Smooth muscle cell (in vitro differentiated cells): ENCODE measurements around the gene TGFB1. TPM values are rescaled to one million over a fixed set of nuclear protein-coding genes. Genes with fewer than 3 reads are reported as not detected.

Experiments used
- DNase-seq: peaks from one replicate; lab custom pipeline; 2025; ENCODE audit not compliant: unreplicated experiment; lab: John Stamatoyannopoulos, UW
- H2AFZ ChIP-seq: fragments of 200-600 bp; sonication (generic); 2 replicates; pipeline ENCODE4 v1.6.0; 2016; ENCODE audit warnings: antibody characterized with exemption, low read depth, mild to moderate bottlenecking
- H3F3A ChIP-seq: fragments of 200-600 bp; sonication (generic); 2 replicates; pipeline ENCODE4 v1.6.0; 2017; ENCODE audit warnings: antibody characterized with exemption, low read depth
- H3K27ac ChIP-seq: fragments of 200-600 bp; sonication (generic); 2 replicates; pipeline ENCODE4 v1.5.1; 2016; ENCODE audit warnings: low read depth, mild to moderate bottlenecking
- H3K27me3 ChIP-seq: fragments of 200-600 bp; sonication (generic); 2 replicates; pipeline ENCODE4 v1.6.1; 2016; ENCODE audit warnings: low read depth, mild to moderate bottlenecking
- H3K36me3 ChIP-seq: fragments of 200-600 bp; sonication (generic); 2 replicates; pipeline ENCODE4 v1.5.1; 2016; ENCODE audit warnings: low read depth
- H3K4me1 ChIP-seq: fragments of 200-600 bp; sonication (generic); 2 replicates; pipeline ENCODE4 v1.5.1; 2016; ENCODE audit warnings: low read depth
- H3K4me2 ChIP-seq: fragments of 200-600 bp; sonication (generic); 2 replicates; pipeline ENCODE4 v1.6.0; 2016; ENCODE audit warnings: mild to moderate bottlenecking
- H3K4me3 ChIP-seq: fragments of 200-600 bp; sonication (generic); 2 replicates; pipeline ENCODE4 v1.5.1; 2016; ENCODE audit warnings: mild to moderate bottlenecking
- H3K79me2 ChIP-seq: fragments of 200-600 bp; sonication (generic); 2 replicates; pipeline ENCODE4 v1.6.0; 2016; ENCODE audit warnings: low read depth, mild to moderate bottlenecking
- H3K9ac ChIP-seq: fragments of 200-600 bp; sonication (generic); 2 replicates; pipeline ENCODE4 v1.6.0; 2016; ENCODE audit warnings: low read depth
- H3K9me3 ChIP-seq: fragments of 200-600 bp; sonication (generic); replicated peaks from 2 replicates; pipeline ENCODE4 v1.5.1; 2016; ENCODE audit warnings: low read depth
- H4K20me1 ChIP-seq: fragments of 200-600 bp; sonication (generic); 2 replicates; pipeline ENCODE4 v1.6.0; 2016; ENCODE audit warnings: low read depth
- WGBS: methylation state at CpG from one replicate; pipeline ENCODE4 v1.1.7; 2016; ENCODE audit warnings: low lambda C conversion rate; 5-methylcytosine and 5-hydroxymethylcytosine counted together
- polyA plus RNA-seq: library from polyadenylated mRNA; unstranded; fragments of >200 nt; fragmentation: Nextera tagmentation; extraction: Ambion mirVana; gene quantifications from 2 replicates; pipeline ENCODE4 v1.2.1, GENCODE V29; 2016
- total RNA-seq: library from RNA; depleted of rRNA; stranded (reverse); fragments of >200 nt; gene quantifications from 2 replicates; pipeline ENCODE4 v1.2.3, GENCODE V29; 2014
- TF ChIP-seq, protein P1 (sequence below): fragments of 200-600 bp; sonication (generic); IDR thresholded peaks from 2 replicates; pipeline ENCODE4 v1.5.1; 2017; ENCODE audit warnings: borderline replicate concordance, mild to moderate bottlenecking, antibody characterized with exemption; ENCODE audit not compliant: insufficient read depth, poor library complexity, severe bottlenecking

The TGFB1 gene
- total and polyA plus RNA-seq, 2 experiments from 2014 or later, result 51.7 to 199 TPM

DNA sequence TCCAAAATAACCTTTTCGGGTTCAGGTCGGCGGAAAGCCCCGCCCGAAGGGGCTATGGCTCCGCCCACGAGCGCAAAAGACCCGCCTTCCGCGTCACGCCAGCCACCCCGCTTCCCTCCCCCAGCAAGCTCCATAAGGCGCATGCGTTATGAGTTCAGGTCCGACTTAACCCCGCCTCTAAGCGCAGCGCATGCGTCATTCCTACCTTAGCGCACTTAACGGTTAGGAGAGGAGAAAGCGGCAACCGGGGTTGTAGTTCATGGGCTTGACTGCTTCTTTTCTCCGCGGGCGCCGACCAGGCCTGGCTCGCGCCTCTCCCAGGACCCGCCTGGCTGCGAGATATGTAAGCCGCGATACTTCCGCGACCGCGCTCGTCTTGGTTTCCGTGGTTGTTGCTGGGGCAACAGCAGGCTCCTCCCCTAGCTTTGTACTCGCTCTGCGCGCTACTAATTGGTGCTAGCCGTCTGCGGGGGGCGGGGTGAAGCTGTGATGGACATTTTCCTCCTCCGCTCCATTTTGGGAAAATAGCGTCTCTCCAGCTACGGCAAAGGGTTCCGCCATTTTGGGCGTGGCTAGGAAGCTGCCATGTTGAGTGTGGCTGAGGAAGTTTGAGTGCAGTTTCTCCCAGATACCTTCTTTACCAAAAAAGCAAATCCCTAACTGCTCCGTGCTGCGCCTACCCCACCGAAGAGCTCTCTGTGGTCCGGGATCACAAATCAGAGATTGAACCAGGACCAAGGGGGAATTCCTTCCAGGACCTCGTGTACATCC lies 10.2 kb upstream of the TGFB1 start, which contains the start of gene B9D2:
Gene B9D2 (minus strand): TSS at position 397 of the 771 bp plus-strand sequence. CDS start 630 bp downstream, outside the sequence.
- H3K36me3 ChIP-seq, result no peaks in the 10 kb centered on the region
- H3K4me2 ChIP-seq, result peak within 1 kb of the TSS; percentile 79
- H3K9ac ChIP-seq, result peak within 1 kb of the TSS; percentile 99
- DNase-seq, result peak; percentile 99
- no peaks in the 10 kb centered on the region for H4K20me1 ChIP-seq
- H3K79me2 ChIP-seq, result peaks cover 33% of the 10 kb centered on the region
- H3K4me3 ChIP-seq, result peak within 1 kb of the TSS; percentile 78
- peak within 1 kb of the TSS; percentile 82 for H2AFZ ChIP-seq
- H3K27me3 ChIP-seq, result no peaks in the 10 kb centered on the region
- peaks cover 3% of the 10 kb centered on the region for H3F3A ChIP-seq
- H3K9me3 ChIP-seq, result no peaks in the 10 kb centered on the region
- peak within 1 kb of the TSS; percentile 100 for H3K27ac ChIP-seq
- H3K4me1 ChIP-seq, result peaks cover 5% of the 10 kb centered on the region
- WGBS, result 2% methylated on average over 56 of the region's 56 CpGs
- TF ChIP-seq, protein P1, sequence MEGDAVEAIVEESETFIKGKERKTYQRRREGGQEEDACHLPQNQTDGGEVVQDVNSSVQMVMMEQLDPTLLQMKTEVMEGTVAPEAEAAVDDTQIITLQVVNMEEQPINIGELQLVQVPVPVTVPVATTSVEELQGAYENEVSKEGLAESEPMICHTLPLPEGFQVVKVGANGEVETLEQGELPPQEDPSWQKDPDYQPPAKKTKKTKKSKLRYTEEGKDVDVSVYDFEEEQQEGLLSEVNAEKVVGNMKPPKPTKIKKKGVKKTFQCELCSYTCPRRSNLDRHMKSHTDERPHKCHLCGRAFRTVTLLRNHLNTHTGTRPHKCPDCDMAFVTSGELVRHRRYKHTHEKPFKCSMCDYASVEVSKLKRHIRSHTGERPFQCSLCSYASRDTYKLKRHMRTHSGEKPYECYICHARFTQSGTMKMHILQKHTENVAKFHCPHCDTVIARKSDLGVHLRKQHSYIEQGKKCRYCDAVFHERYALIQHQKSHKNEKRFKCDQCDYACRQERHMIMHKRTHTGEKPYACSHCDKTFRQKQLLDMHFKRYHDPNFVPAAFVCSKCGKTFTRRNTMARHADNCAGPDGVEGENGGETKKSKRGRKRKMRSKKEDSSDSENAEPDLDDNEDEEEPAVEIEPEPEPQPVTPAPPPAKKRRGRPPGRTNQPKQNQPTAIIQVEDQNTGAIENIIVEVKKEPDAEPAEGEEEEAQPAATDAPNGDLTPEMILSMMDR, result no peak

DNA sequence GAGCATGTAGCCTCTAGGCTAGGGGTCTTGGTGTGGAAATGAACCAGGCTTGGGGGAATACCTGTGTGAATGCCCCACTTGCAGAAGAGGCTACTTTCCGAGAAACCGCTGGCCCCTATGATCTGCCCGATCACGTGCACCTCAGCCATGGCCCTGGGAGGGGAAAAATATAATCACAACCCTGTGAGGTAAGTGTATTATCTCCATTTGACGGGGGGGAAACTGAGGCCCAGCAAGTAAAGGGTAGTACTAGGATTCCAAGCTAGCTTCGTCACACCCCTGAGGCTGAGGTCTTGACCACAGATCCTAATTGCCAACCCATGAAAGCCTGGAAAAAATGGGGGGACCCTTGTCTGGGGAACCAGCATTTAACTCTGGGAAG lies 9.6 kb upstream of the TGFB1 start:
- WGBS, result 52% methylated on average over 6 of the region's 6 CpGs
- H3K4me3 ChIP-seq, result peak overlapping the region; percentile 78
- peaks cover 29% of the 10 kb centered on the region for H3K79me2 ChIP-seq
- H3K27ac ChIP-seq, result peak overlapping the region; percentile 100
- peaks cover 5% of the 10 kb centered on the region for H3K4me1 ChIP-seq
- no peaks in the 10 kb centered on the region for H3K36me3 ChIP-seq
- no peaks in the 10 kb centered on the region for H3K27me3 ChIP-seq
- no peak for DNase-seq
- H3K9me3 ChIP-seq, result no peaks in the 10 kb centered on the region
- peak overlapping the region; percentile 79 for H3K4me2 ChIP-seq
- peak overlapping the region; percentile 99 for H3K9ac ChIP-seq
- peaks cover 3% of the 10 kb centered on the region for H3F3A ChIP-seq
- TF ChIP-seq, protein P1, result no peak
- H2AFZ ChIP-seq, result peak overlapping the region; percentile 82
- no peaks in the 10 kb centered on the region for H4K20me1 ChIP-seq

DNA sequence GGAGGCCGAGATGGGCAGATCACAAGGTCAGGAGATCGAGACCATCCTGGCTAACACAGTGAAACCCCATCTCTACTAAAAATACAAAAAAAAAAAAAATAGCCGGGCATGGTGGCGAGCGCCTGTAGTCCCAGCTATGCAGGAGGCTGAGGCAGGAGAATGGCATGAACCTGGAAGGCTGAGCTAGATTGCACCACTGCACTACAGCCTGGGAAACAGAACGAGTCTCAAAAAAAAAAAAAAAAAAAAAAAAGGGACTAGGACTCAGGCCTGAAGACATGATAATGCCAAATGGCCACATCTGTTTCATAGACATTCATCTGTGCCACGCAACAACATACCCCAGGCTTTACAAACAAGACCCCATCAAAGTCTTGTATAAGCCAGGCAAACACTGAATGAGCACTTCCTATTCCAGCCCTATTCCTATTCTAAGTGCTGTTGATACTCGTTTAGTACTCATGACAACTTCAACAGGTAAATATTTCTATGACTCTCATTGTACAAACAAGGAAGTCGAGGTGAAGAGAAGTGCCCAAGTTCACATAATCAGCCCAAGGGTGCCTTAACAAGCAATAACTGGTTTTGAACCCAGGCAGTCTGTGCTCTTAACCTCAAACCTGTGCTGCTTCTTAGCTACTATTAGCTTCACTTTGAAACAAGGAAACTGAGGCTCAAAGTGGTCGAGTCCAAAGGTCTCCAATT lies 8.6 kb upstream of the TGFB1 start:
- Histone ChIP-seq H3K27ac (no peak overlapping the region), H3F3A (no peaks in the 10 kb centered on the region)
- no peak for DNase-seq

More for the DNA sequence above, 8.6 kb upstream of the TGFB1 start:
- TF ChIP-seq, protein P1, result no peak
- Histone ChIP-seq H3K27me3 (no peaks in the 10 kb centered on the region), H3K4me2 (no peak overlapping the region), H3K9me3 (no peaks in the 10 kb centered on the region), H3K9ac (no peak overlapping the region), H4K20me1 (no peaks in the 10 kb centered on the region), H3K4me3 (no peak overlapping the region), H3K79me2 (peaks cover 29% of the 10 kb centered on the region), H3K36me3 (no peaks in the 10 kb centered on the region), H3K4me1 (peaks cover 5% of the 10 kb centered on the region), H2AFZ (no peak overlapping the region)
- WGBS, result 92% methylated on average over 9 of the region's 10 CpGs
